GM23338 (cell line): ENCODE results near the gene CWC27. TPM values are rescaled to one million over a fixed set of nuclear protein-coding genes. Genes with fewer than 3 reads are reported as not detected.

Experiments
- ATAC-seq: fragments of 200-7000 bp; cut with Tn5 transposase; 3 replicates; pipeline ENCODE4 v1.9.1; 2020
- DNase-seq: peaks from one replicate; pipeline ENCODE4 v3.0.0-alpha.2; 2015; ENCODE audit warnings: low spot score
- H2AFZ ChIP-seq: fragments of 200-600 bp; sonication (generic); 2 replicates; pipeline ENCODE4 v1.8.0; 2016; ENCODE audit warnings: antibody characterized with exemption, mild to moderate bottlenecking, moderate library complexity
- H3F3A ChIP-seq: fragments of 200-600 bp; sonication (generic); replicated peaks from 2 replicates; pipeline ENCODE4 v1.8.0; 2017; ENCODE audit warnings: antibody characterized with exemption, mixed run types, low read depth
- H3K27ac ChIP-seq: fragments of 200-600 bp; sonication (generic); 2 replicates; pipeline ENCODE4 v1.6.1; 2016; ENCODE audit warnings: low read depth
- H3K27me3 ChIP-seq: fragments of 200-600 bp; sonication (generic); 2 replicates; pipeline ENCODE4 v1.8.0; 2016; ENCODE audit warnings: mild to moderate bottlenecking, mixed run types, moderate library complexity; ENCODE audit not compliant: insufficient read depth
- H3K36me3 ChIP-seq: fragments of 200-600 bp; sonication (generic); 2 replicates; pipeline ENCODE4 v1.8.0; 2016; ENCODE audit warnings: mild to moderate bottlenecking; ENCODE audit not compliant: insufficient read depth
- H3K4me1 ChIP-seq: fragments of 200-600 bp; sonication (generic); 2 replicates; pipeline ENCODE4 v1.8.0; 2016; ENCODE audit warnings: mild to moderate bottlenecking, moderate library complexity; ENCODE audit not compliant: insufficient read depth
- H3K4me2 ChIP-seq: fragments of 200-600 bp; sonication (generic); 2 replicates; pipeline ENCODE4 v1.7.1; 2017; ENCODE audit warnings: mixed run types
- H3K4me3 ChIP-seq: fragments of 200-600 bp; sonication (generic); 2 replicates; pipeline ENCODE4 v1.6.1; 2016; ENCODE audit warnings: mixed run types
- H3K79me2 ChIP-seq: fragments of 200-600 bp; sonication (generic); replicated peaks from 2 replicates; pipeline ENCODE4 v1.8.0; 2017; ENCODE audit warnings: mild to moderate bottlenecking; ENCODE audit not compliant: insufficient read depth
- H3K9me2 ChIP-seq: fragments of 200-600 bp; sonication (generic); 2 replicates; pipeline ENCODE4 v1.8.0; 2017; ENCODE audit not compliant: insufficient read depth
- H4K20me1 ChIP-seq: fragments of 200-600 bp; sonication (generic); replicated peaks from 2 replicates; pipeline ENCODE4 v1.8.0; 2017; ENCODE audit warnings: mild to moderate bottlenecking; ENCODE audit not compliant: insufficient read depth
- H3K27ac Mint-ChIP-seq: 2 replicates; pipeline ENCODE4 v1.8.0; 2020; ENCODE audit warnings: inconsistent platforms, mild to moderate bottlenecking, moderate library complexity, mixed read lengths
- H3K27me3 Mint-ChIP-seq: 3 replicates; pipeline ENCODE4 v1.8.0; 2022; ENCODE audit warnings: low read depth, mild to moderate bottlenecking, moderate library complexity, mixed read lengths, inconsistent platforms; ENCODE audit not compliant: insufficient read depth, poor library complexity
- H3K36me3 Mint-ChIP-seq: 3 replicates; pipeline ENCODE4 v1.8.0; 2021; ENCODE audit warnings: low read depth, mild to moderate bottlenecking, inconsistent platforms, moderate library complexity, mixed read lengths
- H3K4me1 Mint-ChIP-seq: 3 replicates; pipeline ENCODE4 v1.8.0; 2020; ENCODE audit warnings: mild to moderate bottlenecking, inconsistent platforms, mixed read lengths
- H3K4me3 Mint-ChIP-seq: 3 replicates; pipeline ENCODE4 v1.8.0; 2021; ENCODE audit warnings: moderate library complexity, mild to moderate bottlenecking, inconsistent platforms, mixed read lengths
- H3K9me3 Mint-ChIP-seq: 3 replicates; pipeline ENCODE4 v1.8.0; 2020; ENCODE audit warnings: moderate library complexity, mild to moderate bottlenecking, inconsistent platforms, mixed read lengths
- EZH2phosphoT487 ChIP-seq: fragments of 200-600 bp; sonication (generic); IDR thresholded peaks from one replicate; pipeline ENCODE4 v1.8.1; 2018; ENCODE audit warnings: antibody characterized with exemption; ENCODE audit not compliant: unreplicated experiment
- REST ChIP-seq: IDR thresholded peaks from one replicate; pipeline ENCODE4 v1.6.1; 2018; ENCODE audit warnings: antibody characterized with exemption; ENCODE audit not compliant: unreplicated experiment
- ZNF114 ChIP-seq: fragments of 250-450 bp; sonication (Bioruptor Pico); IDR thresholded peaks from 2 replicates; pipeline ENCODE4 v1.5.0; 2020; ENCODE audit warnings: mild to moderate bottlenecking, moderate library complexity
- ZNF462 ChIP-seq: fragments of 250-450 bp; sonication (Bioruptor Pico); IDR thresholded peaks from 2 replicates; pipeline ENCODE4 v1.5.0; 2020; ENCODE audit warnings: mild to moderate bottlenecking, moderate library complexity
- polyA plus RNA-seq: library from polyadenylated mRNA; unstranded; fragments of >200 nt; fragmentation: Nextera tagmentation; extraction: Ambion mirVana; gene quantifications from 2 replicates; pipeline ENCODE4 v1.2.1, GENCODE V29; 2016
- total RNA-seq: library from RNA; depleted of rRNA; stranded (reverse); fragments of >200 nt; shearing (Covaris generic); gene quantifications from 2 replicates; pipeline ENCODE4 v1.2.3, GENCODE V29; 2014

Gene CWC27
- total and polyA plus RNA-seq, 2 experiments from 2014 or later: 27.7 to 115 TPM

GRCh38 chr5:64767959-64768357 is 772 bp upstream of the CWC27 start (continued):
- TF ChIP-seq ZNF462 (CRISPR knock-in tag): no peak

- H3K4me2 ChIP-seq: peak overlapping the region; percentile 91
- H3K4me3 Mint-ChIP-seq: peak overlapping the region; percentile 100
- no peak for ATAC-seq
- no peak overlapping the region for H3K27ac Mint-ChIP-seq
- H3K79me2 ChIP-seq: peaks cover 85% of the 10 kb centered on the region
- peaks cover 12% of the 10 kb centered on the region for H3K36me3 Mint-ChIP-seq
- DNase-seq: no peak
- no peaks in the 10 kb centered on the region for H3F3A ChIP-seq
- H3K9me2 ChIP-seq: no peaks in the 10 kb centered on the region
- H3K27ac ChIP-seq: no peak overlapping the region
- H3K27me3 Mint-ChIP-seq: no peaks in the 10 kb centered on the region
- peaks cover 19% of the 10 kb centered on the region for H3K4me1 Mint-ChIP-seq
- H3K4me1 ChIP-seq: peaks cover 8% of the 10 kb centered on the region
- no peaks in the 10 kb centered on the region for H3K27me3 ChIP-seq
- H4K20me1 ChIP-seq: no peaks in the 10 kb centered on the region; the same call in none of the 2 replicates
- no peaks in the 10 kb centered on the region; the same call in 1 of the 2 replicates for H3K36me3 ChIP-seq
- H2AFZ ChIP-seq: no peak overlapping the region
- H3K4me3 ChIP-seq: peak overlapping the region; percentile 78
- H3K9me3 Mint-ChIP-seq: no peaks in the 10 kb centered on the region
- TF ChIP-seq ZNF114 (no peak), REST (no peak), ZNF462 (CRISPR knock-in tag) (no peak), EZH2phosphoT487 (no peak)
Measured at GRCh38 chr5:64769855-64770254, 1.1 kb downstream of the CWC27 start.
